Prostate gland (tissue), 2 donors: ENCODE measurements around the gene SNX13.

ENCODE experiments used
- CTCF ChIP-seq, 4 experiments: fragments of 200-600 bp in 2 of 4; fragments of 450-650 bp in 2 of 4; sonication (generic) in 2 of 4; IDR thresholded peaks; 1 replicate in 3 of 4; 2 replicates in 1 of 4; pipeline ENCODE4 v1.5.1; 2016 to 2019; ENCODE audit warnings: antibody characterized with exemption in 4 of 4, mild to moderate bottlenecking in 2 of 4, moderate library complexity in 2 of 4
- POLR2A ChIP-seq: fragments of 450-650 bp; IDR thresholded peaks from one replicate; pipeline ENCODE4 v1.6.1; 2016; ENCODE audit warnings: antibody characterized with exemption, mild to moderate bottlenecking
- POLR2AphosphoS5 ChIP-seq: sonication (generic); formaldehyde crosslinking; IDR thresholded peaks from one replicate; pipeline ENCODE4 v1.6.1; 2017; ENCODE audit warnings: antibody characterized with exemption

- no peak for TF ChIP-seq POLR2AphosphoS5
- no peak for TF ChIP-seq POLR2A
- no peak for TF ChIP-seq CTCF (IDR thresholded peaks at IDR 0.05)
Observed at GRCh38 chr7:17887286-17887685, 53.0 kb downstream of the SNX13 start.
